ENCODE measurements around the gene KIAA1217.

DNA sequence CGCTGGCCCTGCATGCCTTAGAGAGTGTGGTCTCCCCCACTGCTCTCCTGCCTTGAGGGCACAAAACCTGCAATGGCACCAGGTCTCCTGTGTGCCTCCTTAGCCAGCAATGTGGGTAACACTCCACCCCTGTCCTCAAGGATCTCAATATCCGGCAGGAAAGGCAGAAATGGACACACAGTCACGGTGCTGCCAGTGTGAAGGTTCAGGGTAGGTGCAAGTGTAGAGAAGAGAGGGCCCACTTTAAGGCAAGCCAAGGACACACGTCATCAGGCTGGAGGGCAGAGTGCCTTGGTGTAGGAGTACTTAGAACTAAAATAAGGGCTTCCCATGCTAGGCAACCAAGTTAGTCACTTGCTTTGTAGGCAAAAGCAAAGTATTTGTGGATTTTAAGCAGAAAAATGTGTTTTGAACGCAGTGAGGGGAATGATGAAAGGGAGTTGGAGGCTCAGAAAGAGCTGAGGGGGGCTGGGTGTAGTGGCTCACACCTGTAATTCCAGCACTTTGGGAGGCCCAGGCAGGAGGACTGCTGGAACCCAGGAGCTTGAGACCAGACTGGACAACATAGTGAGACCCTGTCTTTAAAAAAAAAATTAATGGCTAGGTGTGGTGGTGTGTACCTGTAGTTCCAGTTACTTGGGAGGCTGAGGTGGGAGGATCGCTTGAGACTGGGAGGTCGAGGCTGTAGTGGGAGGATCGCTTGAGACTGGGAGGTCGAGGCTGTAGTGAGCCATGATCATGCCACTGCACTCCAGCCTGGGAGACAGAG, 361.9 kb downstream of the KIAA1217 start:
- TF ChIP-seq, protein P1, sequence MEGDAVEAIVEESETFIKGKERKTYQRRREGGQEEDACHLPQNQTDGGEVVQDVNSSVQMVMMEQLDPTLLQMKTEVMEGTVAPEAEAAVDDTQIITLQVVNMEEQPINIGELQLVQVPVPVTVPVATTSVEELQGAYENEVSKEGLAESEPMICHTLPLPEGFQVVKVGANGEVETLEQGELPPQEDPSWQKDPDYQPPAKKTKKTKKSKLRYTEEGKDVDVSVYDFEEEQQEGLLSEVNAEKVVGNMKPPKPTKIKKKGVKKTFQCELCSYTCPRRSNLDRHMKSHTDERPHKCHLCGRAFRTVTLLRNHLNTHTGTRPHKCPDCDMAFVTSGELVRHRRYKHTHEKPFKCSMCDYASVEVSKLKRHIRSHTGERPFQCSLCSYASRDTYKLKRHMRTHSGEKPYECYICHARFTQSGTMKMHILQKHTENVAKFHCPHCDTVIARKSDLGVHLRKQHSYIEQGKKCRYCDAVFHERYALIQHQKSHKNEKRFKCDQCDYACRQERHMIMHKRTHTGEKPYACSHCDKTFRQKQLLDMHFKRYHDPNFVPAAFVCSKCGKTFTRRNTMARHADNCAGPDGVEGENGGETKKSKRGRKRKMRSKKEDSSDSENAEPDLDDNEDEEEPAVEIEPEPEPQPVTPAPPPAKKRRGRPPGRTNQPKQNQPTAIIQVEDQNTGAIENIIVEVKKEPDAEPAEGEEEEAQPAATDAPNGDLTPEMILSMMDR (conservative IDR thresholded peaks at IDR 0.05; ENCODE audit: low read depth, low read length) = no peak
- TF ChIP-seq EZH2 (IDR thresholded peaks at IDR 0.05; ENCODE audit: borderline replicate concordance, low read depth, low read length, poor library complexity, severe bottlenecking) = no peak
